ENCODE results near the gene INPP1.

INPP1 gene

DNA sequence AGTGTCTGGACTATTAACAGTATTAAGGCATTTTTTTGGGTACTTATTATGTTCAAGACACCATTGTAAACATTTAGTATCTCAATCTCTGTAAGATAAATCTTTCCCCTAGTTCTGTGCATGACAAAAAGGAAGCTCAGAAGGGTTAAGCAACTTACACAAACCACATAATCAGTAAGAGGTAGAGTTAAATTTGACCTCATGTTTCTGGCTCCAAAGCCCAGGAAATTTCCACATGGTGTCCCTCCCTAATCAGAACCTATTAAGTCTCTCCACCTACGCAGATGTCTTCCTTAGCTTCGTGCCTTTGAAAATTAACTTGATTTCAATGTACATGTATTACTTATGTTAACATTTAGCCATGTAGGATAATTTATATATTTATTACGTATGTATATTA, 66.8 kb downstream of the INPP1 start:
- DNase-seq = no peak

DNA sequence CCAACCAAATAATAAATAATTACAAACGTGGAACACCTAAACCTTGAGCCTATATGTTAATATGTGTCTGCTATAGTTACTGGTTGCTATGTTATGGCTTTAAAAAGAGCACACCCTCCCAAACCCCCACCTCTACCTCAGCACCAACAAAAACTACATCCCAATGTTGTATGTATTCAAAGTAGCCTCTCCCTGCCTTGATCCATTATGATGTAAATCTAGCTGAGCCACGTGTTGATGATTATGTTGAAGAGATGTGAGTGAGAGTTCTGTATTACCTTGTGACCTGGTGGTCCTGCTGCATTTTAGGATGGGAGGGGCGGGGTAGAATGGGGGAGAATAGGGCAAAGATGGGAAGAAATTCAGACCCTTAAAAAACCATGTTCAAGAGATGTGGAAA, 69.6 kb downstream of the INPP1 start:
- DNase-seq = no peak

DNA sequence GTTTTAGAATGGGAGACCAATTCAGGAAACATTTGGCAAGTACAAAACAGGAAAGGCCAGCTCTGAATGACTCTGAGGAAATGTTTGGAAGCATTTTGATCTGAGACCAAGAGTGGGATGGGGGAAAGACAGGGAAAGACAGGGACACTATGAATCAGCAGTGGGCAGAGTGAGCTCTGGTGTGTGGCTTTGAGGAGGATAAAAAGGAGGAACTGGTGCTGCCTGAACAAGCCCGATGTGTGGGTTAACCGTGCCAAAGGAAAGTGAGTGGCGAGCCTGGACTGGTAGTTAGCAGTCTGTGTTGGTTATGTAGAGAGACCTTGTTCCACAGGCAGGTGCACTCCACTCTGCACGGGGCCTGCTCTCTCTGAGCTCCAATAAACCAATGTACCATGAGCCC, 70.0 kb downstream of the INPP1 start:
- DNase-seq = no peak

DNA sequence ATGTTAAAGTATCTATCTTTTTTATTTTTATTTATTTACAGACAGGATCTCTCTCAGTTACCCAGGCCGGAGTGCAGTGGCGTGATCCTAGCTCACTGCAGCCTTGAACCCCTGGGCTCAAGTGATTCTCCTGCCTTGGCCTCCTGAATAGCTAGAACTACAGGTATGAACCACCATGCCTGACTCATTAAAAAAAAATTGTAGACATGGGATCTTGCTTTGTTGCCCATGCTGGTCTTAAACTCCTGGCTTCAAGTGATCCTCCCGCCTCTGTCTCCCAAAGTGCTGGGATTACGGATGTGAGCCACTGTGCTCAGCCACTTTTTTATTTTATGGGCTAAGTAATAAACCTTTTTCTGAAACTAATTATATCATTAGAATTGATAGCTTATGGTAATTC, 71.9 kb downstream of the INPP1 start:
- DNase-seq = no peak

DNA sequence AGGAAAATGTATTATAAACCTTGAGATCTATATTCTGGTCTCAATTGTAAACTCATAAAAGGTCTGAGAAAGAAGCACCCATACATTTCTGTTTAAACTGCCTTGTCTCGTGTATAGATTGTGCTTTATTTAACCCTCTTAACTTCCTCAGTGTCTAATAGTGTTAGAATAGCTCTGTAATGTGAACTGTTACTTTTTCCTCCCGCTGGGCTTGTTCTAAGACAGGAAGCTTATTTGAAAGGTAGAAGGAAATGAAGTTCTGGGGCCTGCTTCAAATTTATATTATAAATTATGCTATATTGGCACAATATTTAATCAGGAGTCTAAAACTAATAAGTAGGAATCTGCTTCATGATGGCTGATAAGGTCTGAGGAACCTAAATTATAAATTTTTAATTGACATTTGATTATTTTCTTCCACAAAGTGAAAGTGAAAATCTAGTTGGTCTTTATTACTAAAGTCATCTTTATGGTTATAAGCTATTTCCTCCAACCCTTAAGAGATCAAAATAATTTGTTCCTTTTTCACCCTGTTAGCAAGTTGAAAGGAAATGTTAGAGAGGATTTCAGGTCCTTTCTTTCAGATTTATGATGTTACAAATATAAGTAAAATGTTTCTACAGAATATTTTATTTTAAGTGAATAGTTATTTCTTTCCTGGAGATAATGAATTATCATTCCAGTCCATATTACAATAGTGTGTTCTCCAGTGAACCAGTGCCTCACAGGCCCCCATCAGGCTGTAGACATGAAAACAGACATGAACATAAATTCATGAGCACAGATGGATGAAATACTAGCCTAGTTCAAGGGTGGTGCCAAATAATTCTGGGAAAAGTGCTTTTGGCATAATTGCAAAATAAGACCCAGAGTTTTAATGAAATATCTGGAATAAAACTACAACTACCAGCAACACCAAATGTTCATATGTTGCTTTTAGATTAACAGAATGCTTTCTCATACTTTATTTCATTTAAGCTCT, 72.7 kb downstream of the INPP1 start:
- no peak for DNase-seq

GRCh38 chr2:190417045-190417842, 73.9 kb downstream of the INPP1 start:
- DNase-seq = no peak

DNA sequence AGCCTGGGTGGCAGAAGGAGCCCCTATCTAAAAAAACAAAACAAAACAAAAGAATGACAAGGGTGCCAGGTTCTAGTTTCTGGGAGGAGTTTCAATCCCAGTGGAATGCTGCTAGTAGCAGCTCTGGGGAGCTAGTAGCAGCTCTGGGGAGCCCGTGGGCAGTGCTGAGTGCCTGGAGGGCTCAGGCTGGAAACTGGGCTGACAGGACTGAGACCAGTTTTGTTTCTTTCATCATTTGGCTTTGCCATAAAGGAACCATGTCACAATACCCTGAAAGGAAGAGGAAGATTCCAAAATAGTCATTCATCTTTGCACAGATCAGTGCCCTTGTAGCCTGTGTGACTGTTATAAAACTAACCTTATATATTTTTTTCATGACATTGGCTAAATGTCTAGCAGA, 75.3 kb downstream of the INPP1 start:
- DNase-seq = no peak

DNA sequence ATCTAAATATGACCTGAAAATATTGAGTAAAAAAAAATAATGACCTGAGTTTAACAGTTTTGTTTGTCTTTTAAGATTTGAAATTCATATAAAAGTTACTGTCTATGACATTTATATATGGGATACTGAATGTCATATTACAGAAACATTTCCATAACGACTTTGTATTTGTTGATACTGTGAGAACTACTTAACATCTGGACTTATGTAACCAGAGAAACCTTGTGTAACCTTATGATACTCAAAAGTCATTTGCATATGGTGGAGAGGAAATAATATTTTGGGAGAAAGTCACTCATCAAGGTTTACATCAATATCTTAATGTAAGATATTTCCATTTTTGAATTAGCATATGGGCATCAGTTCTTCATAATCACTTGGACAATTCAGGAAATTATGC, 77.4 kb downstream of the INPP1 start:
- no peak for DNase-seq

Data from EL (cell line).